ENCODE results near the gene LIN37.

The LIN37 gene

DNA sequence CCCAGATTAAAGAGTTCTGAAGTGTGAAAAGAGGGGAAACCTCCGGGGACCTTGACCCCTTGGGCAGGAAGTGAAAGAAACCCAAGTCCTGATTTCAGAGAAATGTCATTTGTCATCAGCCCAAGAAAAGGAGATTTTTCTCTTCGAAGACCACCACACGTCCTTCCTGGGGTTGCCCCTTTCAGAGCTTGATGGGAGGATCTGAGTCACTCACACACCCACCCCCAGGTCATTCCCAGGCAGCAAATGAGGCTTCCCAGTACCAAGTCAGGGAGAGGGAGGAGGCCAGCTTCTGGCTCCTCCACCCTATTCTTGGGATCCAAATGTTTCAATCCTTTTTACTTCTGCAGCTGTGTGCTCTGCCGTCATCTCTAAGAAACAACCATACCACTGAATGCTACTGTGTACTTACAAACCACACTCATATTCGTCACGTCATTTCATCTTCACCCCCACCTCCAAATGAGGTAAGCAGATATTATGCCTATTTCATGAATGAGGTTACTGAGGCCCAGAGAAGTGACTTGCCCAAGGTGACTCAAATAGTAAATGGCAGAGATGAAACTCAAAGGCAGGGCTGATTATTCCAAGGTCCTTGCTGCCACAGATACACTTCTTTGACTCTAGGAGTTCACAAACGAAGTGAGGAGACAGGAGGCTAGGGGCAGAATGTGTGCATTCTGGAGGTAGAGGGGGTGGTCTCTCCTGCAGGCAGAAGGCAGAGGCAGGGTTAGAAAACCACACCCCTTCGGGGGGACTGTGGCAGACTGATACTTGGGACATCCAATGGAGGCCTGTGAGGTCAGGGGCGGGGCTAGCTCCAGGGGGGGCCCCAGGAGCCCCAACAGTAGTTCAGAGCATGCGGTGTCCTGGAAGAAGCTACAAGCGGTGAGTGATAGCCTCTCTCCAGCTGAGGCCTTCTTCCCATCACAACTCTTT lies 35.5 kb upstream of the LIN37 start:
- no peak for DNase-seq
- no peak for ATAC-seq (ENCODE audit: insufficient read depth, low read depth)
- Histone ChIP-seq H3K27me3 (ENCODE audit: insufficient read depth, low read length, poor library complexity) (peaks cover 6% of the 10 kb centered on the region), H4K20me1 (ENCODE audit: insufficient read depth, low read length) (no peaks in the 10 kb centered on the region; the same call in 1 of the 2 replicates), H3K36me3 (ENCODE audit: insufficient read depth, low read length) (no peaks in the 10 kb centered on the region; the same call in 1 of the 2 replicates), H3K79me2 (ENCODE audit: insufficient read depth, low read length) (peaks cover 13% of the 10 kb centered on the region), H3K9me3 (ENCODE audit: insufficient read depth, low read length, severe bottlenecking) (no peaks in the 10 kb centered on the region), H3K4me3 (ENCODE audit: low read depth in 1 of 2, low read length in 2 of 2) (no peak overlapping the region), H3K4me1 (ENCODE audit: insufficient read depth, low read length) (peaks cover 16% of the 10 kb centered on the region), H3K4me2 (ENCODE audit: insufficient read depth, low read length) (no peak overlapping the region), H3K27ac (ENCODE audit: low read length) (no peak overlapping the region), H2AFZ (ENCODE audit: low read depth, low read length) (no peak overlapping the region), H3K9ac (ENCODE audit: low read depth, low read length) (no peak overlapping the region)
- TF ChIP-seq EZH2 (IDR thresholded peaks at IDR 0.05; ENCODE audit: borderline replicate concordance, low read depth, low read length, severe bottlenecking) (no peak), CTCF (IDR thresholded peaks at IDR 0.05; ENCODE audit: borderline replicate concordance, extremely low read depth, low read length, poor library complexity, severe bottlenecking) (no peak)

DNA sequence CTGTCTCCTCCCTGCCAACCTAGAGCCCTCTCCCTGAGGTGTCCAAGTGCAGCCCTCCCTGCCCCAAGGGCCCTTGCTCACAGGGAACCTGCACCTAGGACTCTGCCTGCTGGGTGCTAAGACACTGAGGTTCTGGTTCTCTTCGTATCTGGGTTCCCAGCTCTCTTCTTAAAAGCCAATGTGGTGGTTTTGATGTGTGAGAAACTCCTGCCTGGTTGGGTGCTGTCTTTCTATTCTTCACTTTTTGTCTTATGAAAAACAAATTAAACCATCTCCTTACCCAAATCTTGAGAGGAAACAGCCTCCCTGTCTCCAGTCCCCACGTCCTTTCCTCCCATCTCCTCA lies 34.9 kb upstream of the LIN37 start:
- no peak overlapping the region for H3K4me2 ChIP-seq (ENCODE audit: insufficient read depth, low read length)
- no peak overlapping the region for H3K27ac ChIP-seq (ENCODE audit: low read length)

DNA sequence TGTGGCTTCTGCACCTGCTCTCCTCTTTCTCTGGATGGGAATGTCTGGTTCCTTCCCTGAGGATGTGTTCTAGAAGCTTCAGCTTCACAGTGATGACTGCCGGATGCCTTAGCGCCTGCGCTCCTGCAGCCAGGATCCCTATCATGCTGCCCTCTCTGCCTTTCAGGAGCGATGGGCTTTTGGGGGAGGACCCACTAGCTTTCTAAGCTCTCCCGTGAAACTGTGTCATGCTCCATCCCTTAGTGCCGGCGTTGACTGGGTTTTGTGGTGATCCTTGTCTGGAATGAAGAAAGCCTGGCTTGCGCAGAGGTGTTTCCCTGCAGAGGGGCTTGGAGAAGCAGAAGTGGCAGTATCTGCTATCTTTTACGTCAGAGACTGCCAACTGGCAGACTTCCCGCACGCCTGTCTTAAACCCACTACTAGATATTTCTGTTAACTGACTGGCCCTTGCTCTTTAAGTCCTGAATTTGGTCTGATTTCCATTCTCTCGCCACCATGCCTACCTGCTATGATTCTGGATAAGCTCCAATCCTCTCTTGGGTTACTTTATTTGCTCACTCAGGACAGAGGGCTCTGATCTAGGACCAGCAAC lies 34.4 kb upstream of the LIN37 start:
- Histone ChIP-seq H3K4me1 (ENCODE audit: insufficient read depth, low read length) (peaks cover 22% of the 10 kb centered on the region), H3K9me3 (ENCODE audit: insufficient read depth, low read length, severe bottlenecking) (no peaks in the 10 kb centered on the region), H2AFZ (ENCODE audit: low read depth, low read length) (no peak overlapping the region), H3K36me3 (ENCODE audit: insufficient read depth, low read length) (peaks cover 1% of the 10 kb centered on the region; the same call in 1 of the 2 replicates), H3K79me2 (ENCODE audit: insufficient read depth, low read length) (peaks cover 24% of the 10 kb centered on the region), H3K4me3 (ENCODE audit: low read depth in 1 of 2, low read length in 2 of 2) (no peak overlapping the region), H3K9ac (ENCODE audit: low read depth, low read length) (no peak overlapping the region), H3K4me2 (ENCODE audit: insufficient read depth, low read length) (no peak overlapping the region), H3K27me3 (ENCODE audit: insufficient read depth, low read length, poor library complexity) (no peaks in the 10 kb centered on the region), H4K20me1 (ENCODE audit: insufficient read depth, low read length) (peaks cover 7% of the 10 kb centered on the region), H3K27ac (ENCODE audit: low read length) (no peak overlapping the region)
- ATAC-seq (ENCODE audit: insufficient read depth, low read depth) (no peak), DNase-seq (no peak)
- TF ChIP-seq EZH2 (IDR thresholded peaks at IDR 0.05; ENCODE audit: borderline replicate concordance, low read depth, low read length, severe bottlenecking) (no peak), CTCF (IDR thresholded peaks at IDR 0.05; ENCODE audit: borderline replicate concordance, extremely low read depth, low read length, poor library complexity, severe bottlenecking) (no peak)

More for the DNA sequence above, 34.9 kb upstream of the LIN37 start:
- H3K4me3 ChIP-seq (ENCODE audit: low read depth in 1 of 2, low read length in 2 of 2), result no peak overlapping the region
- no peak for TF ChIP-seq EZH2 (IDR thresholded peaks at IDR 0.05; ENCODE audit: borderline replicate concordance, low read depth, low read length, severe bottlenecking)
- TF ChIP-seq CTCF (IDR thresholded peaks at IDR 0.05; ENCODE audit: borderline replicate concordance, extremely low read depth, low read length, poor library complexity, severe bottlenecking), result no peak
- H3K9me3 ChIP-seq (ENCODE audit: insufficient read depth, low read length, severe bottlenecking), result no peaks in the 10 kb centered on the region
- H3K4me1 ChIP-seq (ENCODE audit: insufficient read depth, low read length), result peaks cover 17% of the 10 kb centered on the region
- H2AFZ ChIP-seq (ENCODE audit: low read depth, low read length), result no peak overlapping the region
- no peak for DNase-seq
- H3K36me3 ChIP-seq (ENCODE audit: insufficient read depth, low read length), result no peaks in the 10 kb centered on the region; the same call in 1 of the 2 replicates
- ATAC-seq (ENCODE audit: insufficient read depth, low read depth), result no peak
- H3K79me2 ChIP-seq (ENCODE audit: insufficient read depth, low read length), result peaks cover 19% of the 10 kb centered on the region
- H3K27me3 ChIP-seq (ENCODE audit: insufficient read depth, low read length, poor library complexity), result peaks cover under 1% of the 10 kb centered on the region
- H4K20me1 ChIP-seq (ENCODE audit: insufficient read depth, low read length), result peaks cover 1% of the 10 kb centered on the region
- H3K9ac ChIP-seq (ENCODE audit: low read depth, low read length), result no peak overlapping the region
